Measurements from ENCODE around the gene SLC1A2.

DNA sequence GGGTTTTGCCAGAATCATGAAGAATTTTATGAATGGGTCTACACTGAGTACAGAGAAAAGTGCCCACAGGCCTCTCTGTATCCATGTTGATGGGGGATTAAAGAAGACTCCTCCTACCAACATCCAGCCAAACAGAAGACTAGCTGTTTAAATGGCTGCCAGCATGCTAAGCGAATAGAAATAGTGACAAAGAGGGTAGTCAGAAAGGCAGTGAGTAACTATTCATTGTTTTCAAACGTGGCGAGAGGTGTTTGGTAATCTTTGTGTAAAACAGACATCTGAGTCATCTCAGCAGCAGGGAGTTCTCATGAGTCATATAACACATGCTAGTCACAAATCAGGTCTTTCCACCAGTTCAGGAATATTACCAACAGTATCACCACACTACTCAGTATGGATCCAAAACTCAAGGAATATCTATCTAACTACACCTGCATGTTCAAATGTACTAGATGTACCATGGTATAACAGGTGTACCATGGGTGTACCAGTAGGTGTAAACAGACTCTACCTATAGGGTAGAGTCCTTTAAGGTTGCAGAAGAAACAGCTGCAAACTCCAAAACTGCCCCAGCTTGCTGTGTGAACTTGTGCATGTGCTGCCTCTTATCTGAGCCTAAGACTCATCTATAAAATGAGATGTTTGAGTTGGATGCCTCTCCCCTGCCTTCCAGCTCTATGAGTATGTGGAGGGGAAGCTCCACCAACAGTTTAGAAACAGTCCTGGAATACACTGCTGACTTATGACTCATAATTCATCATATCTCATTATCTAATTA, 82.0 kb downstream of the SLC1A2 start:
- TF ChIP-seq, protein P1, sequence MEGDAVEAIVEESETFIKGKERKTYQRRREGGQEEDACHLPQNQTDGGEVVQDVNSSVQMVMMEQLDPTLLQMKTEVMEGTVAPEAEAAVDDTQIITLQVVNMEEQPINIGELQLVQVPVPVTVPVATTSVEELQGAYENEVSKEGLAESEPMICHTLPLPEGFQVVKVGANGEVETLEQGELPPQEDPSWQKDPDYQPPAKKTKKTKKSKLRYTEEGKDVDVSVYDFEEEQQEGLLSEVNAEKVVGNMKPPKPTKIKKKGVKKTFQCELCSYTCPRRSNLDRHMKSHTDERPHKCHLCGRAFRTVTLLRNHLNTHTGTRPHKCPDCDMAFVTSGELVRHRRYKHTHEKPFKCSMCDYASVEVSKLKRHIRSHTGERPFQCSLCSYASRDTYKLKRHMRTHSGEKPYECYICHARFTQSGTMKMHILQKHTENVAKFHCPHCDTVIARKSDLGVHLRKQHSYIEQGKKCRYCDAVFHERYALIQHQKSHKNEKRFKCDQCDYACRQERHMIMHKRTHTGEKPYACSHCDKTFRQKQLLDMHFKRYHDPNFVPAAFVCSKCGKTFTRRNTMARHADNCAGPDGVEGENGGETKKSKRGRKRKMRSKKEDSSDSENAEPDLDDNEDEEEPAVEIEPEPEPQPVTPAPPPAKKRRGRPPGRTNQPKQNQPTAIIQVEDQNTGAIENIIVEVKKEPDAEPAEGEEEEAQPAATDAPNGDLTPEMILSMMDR (conservative IDR thresholded peaks at IDR 0.05; ENCODE audit: low read depth, low read length), result no peak
- TF ChIP-seq EZH2 (IDR thresholded peaks at IDR 0.05; ENCODE audit: borderline replicate concordance, low read depth, low read length, poor library complexity, severe bottlenecking), result no peak
